Pancreas (tissue), 10 donors: ENCODE measurements around the gene PLPP3. TPM values are rescaled to one million over a fixed set of nuclear protein-coding genes. Genes with fewer than 3 reads are reported as not detected.

Source experiments
- ATAC-seq, 4 donors: fragments of 200-7000 bp; cut with Tn5 transposase; one replicate each; pipeline versions ENCODE4 v1.8.0 to v1.9.1; 2020; ENCODE audit warnings: mild to moderate bottlenecking in 4 of 4, moderate library complexity in 4 of 4
- DNase-seq, 6 donors: peaks; one replicate each; pipeline ENCODE4 v3.0.0-alpha.2; 2020
- FAIRE-seq: peaks from 2 replicates; lab custom pipeline; 2012; peaks lifted over from hg19 to GRCh38; lab: Jason Lieb, UNC
- H3K27ac ChIP-seq, 4 donors: fragments of 200-600 bp; sonication (generic); 1 replicate in 3 of 4; 2 replicates in 1 of 4; pipeline versions ENCODE4 v1.5.0 to v1.8.0; 2020
- H3K27me3 ChIP-seq, 4 donors: fragments of 200-600 bp; one replicate each; pipeline ENCODE4 v1.8.0; 2021
- H3K36me3 ChIP-seq, 3 donors: fragments of 200-600 bp; sonication (generic) in 1 of 3; one replicate each; pipeline versions ENCODE4 v1.5.0 to v1.8.0; 2020 to 2021
- H3K4me1 ChIP-seq, 3 donors: fragments of 200-600 bp; one replicate each; pipeline ENCODE4 v1.8.0; 2021
- H3K4me3 ChIP-seq, 4 donors: fragments of 200-600 bp; sonication (generic) in 2 of 4; one replicate each; pipeline versions ENCODE4 v1.5.0 to v1.8.0; 2020 to 2021
- H3K9me3 ChIP-seq, 4 donors: fragments of 200-600 bp; one replicate each; pipeline ENCODE4 v1.8.0; 2021
- CTCF ChIP-seq, 4 donors: fragments of 200-600 bp; sonication (generic) in 3 of 4; IDR thresholded peaks; one replicate each; pipeline versions ENCODE4 v1.5.0 to v1.8.0; 2021; ENCODE audit warnings: antibody characterized with exemption in 4 of 4
- WGBS, 2 donors: extraction: QIAGEN DNeasy Blood & Tissue Kit; methylation state at CpG; one replicate each; pipeline ENCODE4 v1.1.7; 2013; 5-methylcytosine and 5-hydroxymethylcytosine counted together
- intact Hi-C, 3 donors: fragments of 100-400 bp; cut with DNase I; formaldehyde crosslinking; loops; one replicate each; pipeline versions ENCODE4 v1.11.1 to v1.14.2; 2022
- polyA plus RNA-seq, 2 donors: library from polyadenylated mRNA; stranded (reverse); fragments of 200-250 nt; gene quantifications; one replicate each; pipeline ENCODE4 v1.2.3, GENCODE V29; 2013
- total RNA-seq, 6 donors: library from RNA; stranded (reverse); fragmentation: NEBNext Ultra II Directional in 4 of 6; extraction: Animal tissue kit (Norgen Biotek cat#: 25700) in 4 of 6; gene quantifications; one replicate each; pipeline versions ENCODE4 v1.2.1 to v1.2.4, GENCODE V29; 2021 to 2023
- donor health status: healthy with polysubstance abuse.
- donor health status: DM: no; HTN: no; CAD: no; lungs with moderate emphysema.
- donor health status: DM: no; HTN: no; CAD: no.
- donor health status: control.
- donor health status: control.
- donor health status: Bipolar disorder and iron deficiency.
- donor health status: DM: yes; HTN: yes; CAD: no.
- donor health status: DM: no; HTN: no; CAD: no.
- donor health status: DM: no; HTN: no; CAD: no.
- donor health status: DM: yes; HTN: yes; CAD: no.

Gene PLPP3
- total and polyA plus RNA-seq, 8 donors, result 5.5 to 29.6 (median 18.7) TPM

- intact Hi-C loops, result no loop called here
- TF ChIP-seq CTCF (IDR thresholded peaks at IDR 0.05), result no peak
- Histone ChIP-seq H3K27ac (no peak overlapping the region), H3K36me3 (no peaks in the 10 kb centered on the region), H3K27me3 (no peaks in the 10 kb centered on the region), H3K9me3 (no peaks in the 10 kb centered on the region), H3K4me3 (no peak overlapping the region), H3K4me1 (no peaks in the 10 kb centered on the region)
- DNase-seq, result no peak
- FAIRE-seq, result no peak
- 76 to 78% methylated on average over 7 of the region's 7 CpGs for WGBS, 2 donors
- ATAC-seq, result no peak
Observed at GRCh38 chr1:56444960-56445646, 134.3 kb downstream of the PLPP3 start.

Other genes starting within 250 kb of the PLPP3 start
- gene PRKAA2, start 65.8 kb upstream of the PLPP3 start, total RNA-seq, result 1 to 10 TPM; 1.9 to 4.1 (median 2.2) TPM
- gene PRKAA2, start 65.8 kb upstream of the PLPP3 start, polyA plus RNA-seq, result 1 to 10 TPM; 1.2 to 1.5 TPM
- gene FYB2, start 239.8 kb upstream of the PLPP3 start, total RNA-seq, result 1 to 10 TPM in 4 of 6 donors, under 1 TPM in 2; 0.44 to 2.3 (median 1.1) TPM
- gene FYB2, start 239.8 kb upstream of the PLPP3 start, polyA plus RNA-seq, result 1 to 10 TPM; 3.2 to 6.3 TPM